ENCODE measurements around the gene E2F4.

The E2F4 gene

DNA sequence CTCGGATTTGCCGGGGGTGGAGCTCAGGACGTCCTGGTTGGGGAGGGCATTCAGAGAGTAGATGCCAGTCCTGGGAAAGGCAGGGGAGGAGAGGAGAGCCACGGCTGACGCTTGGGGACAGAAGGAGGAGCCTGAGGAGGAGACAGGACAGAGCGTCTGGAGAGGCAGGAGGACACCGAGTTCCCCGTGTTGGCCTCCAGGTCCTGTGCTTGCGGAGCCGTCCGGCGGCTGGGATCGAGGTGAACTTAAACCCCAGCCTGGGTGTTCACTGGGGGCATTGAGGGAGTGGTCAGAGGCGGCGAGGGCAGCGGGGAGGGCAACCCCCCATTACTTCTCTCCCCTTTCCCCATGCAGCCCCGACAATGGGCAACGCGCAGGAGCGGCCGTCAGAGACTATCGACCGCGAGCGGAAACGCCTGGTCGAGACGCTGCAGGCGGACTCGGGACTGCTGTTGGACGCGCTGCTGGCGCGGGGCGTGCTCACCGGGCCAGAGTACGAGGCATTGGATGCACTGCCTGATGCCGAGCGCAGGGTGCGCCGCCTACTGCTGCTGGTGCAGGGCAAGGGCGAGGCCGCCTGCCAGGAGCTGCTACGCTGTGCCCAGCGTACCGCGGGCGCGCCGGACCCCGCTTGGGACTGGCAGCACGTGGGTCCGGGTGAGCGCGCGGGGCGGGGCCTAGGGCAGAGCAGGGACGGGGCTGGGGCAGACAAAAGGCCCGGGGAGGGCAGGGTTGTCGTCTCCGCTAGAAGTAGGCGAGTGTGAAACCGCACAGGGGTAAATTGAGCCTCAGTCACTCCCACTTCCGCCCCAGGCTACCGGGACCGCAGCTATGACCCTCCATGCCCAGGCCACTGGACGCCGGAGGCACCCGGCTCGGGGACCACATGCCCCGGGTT is 17.9 kb upstream of the E2F4 start:
- peak; percentile 59 for DNase-seq (ENCODE audit: low spot score)

DNA sequence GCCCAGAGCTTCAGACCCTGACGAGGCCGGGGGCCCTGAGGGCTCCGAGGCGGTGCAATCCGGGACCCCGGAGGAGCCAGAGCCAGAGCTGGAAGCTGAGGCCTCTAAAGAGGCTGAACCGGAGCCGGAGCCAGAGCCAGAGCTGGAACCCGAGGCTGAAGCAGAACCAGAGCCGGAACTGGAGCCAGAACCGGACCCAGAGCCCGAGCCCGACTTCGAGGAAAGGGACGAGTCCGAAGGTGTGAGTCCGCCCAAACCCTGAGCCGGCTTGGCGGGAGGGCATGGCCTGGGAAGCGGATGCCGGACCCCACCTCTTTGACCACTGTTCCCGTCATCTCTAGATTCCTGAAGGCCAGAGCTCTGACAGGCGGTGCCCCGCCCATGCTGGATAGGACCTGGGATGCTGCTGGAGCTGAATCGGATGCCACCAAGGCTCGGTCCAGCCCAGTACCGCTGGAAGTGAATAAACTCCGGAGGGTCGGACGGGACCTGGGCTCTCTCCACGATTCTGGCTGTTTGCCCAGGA is 17.2 kb upstream of the E2F4 start:
- no peak for DNase-seq (ENCODE audit: low spot score)

DNA sequence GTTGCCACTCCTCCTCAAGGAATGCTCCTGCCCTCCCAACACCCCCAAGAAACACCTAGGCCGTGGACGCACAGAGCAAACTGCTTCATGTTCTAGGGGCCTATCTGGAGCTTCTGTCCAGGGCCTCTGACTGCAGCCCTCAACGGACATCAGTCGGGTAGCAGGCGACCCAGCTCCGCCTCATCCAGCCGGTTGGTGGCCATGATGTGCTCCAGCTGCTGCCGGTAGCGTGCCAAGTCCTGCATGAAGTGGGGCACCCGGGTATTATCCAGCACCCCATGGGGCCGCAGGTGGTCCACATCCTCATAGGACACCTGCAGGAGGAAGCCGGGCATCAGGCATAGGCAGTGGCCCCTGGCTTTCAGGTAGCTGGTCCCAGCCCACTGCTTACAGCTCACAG is 15.3 kb upstream of the E2F4 start:
- no peak for DNase-seq (ENCODE audit: low spot score)

DNA sequence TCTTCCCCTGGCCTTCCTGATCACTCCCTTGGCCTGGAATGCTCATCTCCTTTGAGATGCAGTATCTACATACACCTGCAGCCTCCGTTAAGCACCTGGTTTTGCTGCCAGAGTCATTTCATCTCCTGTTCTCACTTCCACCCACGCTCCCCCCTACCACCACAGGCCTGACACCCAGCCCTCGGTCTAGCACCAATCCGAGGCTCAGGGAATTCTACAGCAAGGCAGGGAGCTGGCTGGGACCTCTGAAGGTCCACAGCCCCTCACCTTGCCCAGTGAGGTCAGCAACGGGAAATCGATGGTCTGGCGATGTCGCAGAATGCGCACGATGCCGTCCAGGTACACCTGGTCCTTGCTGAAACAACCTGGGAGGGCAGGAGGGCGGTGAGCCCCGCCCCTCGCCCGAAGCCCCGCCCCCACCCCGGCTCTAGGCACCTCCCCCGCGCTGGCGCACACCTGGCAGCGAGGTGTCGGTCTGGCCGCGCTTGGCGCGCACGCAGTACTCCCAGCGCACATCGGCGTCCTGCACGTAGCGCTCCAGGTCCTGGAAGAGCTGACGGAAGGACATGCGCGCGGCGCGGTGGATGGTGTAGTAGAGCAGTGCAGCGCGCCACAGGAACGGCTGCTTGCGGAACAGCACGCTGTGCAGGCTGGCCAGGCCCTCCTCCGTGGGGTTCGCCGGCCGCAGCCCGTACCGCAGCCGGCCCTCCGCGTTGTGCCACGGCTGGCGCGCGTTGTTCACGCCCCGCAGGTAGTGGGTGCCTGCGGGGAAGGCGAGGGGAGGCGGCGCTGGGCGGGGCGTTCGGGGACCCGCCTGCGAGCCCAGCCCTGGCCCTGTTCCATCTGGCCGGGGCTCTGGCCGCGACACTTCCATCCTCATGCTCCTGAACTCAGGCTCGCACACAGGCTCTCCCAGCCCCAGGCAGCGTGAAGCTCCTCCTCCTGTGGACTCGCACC is 13.9 kb upstream of the E2F4 start:
- DNase-seq (ENCODE audit: low spot score), result peak; percentile 64

DNA sequence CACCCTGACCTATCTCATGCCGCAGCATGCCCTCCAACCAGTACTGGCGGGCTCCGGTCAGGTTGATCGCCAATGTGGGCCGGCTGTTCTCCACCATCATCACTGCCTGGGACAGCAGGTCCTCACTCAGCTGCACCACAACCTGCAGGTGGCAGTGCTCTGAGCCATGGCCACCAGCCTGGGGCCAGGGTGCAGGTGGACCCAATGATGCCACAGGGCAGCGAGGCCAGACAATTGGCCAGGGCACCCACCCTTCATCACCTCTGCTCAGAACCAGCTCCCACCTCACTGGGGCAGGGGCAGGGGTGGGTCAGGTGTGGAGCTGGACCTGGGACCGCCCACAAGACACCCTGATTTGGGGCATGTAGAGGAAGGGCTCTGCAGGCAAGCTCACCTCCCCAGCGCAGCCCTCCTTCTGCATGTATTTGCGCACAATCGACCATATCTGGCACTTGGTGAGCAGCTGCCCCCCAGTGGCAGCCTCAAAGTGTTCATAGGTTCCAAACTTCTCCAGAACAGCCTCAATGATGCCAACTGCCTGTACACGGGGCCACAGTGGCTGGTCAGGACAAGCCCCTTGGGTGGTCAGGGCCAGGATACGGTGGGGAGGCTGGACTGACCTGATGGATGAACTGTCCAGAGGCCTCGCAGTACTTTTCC is 12.4 kb upstream of the E2F4 start:
- no peak for DNase-seq (ENCODE audit: low spot score)

DNA sequence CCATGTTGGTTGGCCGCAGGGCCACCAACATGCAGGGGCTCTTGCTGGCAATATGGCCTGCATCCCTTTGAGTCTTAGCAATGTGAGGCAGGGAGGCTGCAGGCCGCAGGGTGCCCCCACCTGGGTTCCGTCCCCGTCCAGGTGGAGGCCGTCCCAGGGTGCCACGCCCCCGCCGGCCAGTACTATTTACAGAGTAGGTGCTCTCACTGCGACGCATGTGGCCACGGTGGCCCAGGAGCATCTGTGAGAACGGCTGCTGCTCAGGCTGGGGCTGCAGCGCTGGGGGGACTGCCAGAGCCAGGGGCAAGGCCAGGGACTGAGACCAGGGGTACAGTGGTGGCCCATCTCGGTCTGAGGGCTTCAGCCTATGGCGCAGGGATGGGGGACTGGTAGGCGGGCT is 11.8 kb upstream of the E2F4 start:
- DNase-seq (ENCODE audit: low spot score), result no peak

DNA sequence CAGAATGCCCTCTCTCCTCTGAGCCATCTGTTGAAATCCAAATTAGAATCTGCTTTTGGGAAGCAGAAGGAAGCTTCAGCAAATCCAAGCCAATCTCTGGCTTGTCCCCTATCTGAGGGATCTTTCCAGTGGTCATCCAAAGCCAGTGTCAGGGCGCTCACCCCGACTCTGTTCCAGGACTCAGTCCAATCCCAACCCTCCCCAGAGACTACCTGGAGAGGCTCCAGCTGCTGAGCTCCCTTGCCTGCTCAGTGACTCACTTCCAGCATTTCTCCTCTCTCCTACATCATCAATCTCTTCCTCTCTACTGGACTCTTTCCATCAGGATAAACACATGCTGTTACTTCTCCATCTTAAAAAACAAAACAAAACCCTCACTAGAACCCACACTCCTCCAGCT is 10.6 kb upstream of the E2F4 start:
- DNase-seq (ENCODE audit: low spot score), result no peak

DNA sequence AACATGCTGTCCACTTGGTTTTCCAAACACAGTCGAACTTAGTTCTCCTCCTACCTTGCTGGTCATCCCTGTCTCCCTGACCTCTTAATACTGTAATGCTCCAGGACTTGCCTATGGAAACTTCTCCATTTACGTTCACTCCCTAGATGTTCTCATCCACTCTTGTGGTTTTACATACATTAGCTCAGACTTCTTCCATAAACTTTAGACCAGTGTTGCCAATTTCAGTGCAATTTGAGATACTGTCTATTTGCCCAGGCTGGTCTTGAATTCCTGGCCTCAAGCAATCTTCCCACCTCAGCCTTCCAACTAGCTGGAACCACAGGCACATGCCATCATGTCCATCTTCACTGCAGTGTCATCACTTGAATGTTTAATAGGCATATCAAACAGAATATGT is 9.7 kb upstream of the E2F4 start:
- DNase-seq (ENCODE audit: low spot score), result no peak

DNA sequence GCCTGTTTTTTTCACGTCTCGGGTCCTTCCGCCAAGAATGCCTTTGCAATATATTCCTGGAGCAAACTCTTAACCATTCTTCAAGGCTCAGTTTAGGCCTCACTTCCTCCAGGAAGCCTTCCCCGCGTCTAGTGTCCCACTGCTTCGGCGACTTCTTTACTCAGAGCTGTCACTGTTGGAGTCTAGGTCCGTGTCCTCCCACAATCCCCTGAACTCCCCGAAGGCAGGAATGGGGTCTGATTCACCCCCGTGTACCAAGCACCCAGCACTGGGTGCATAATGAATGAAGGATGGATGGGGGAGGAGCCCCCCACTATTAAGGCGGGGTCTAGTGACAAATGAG is 8.7 kb upstream of the E2F4 start:
- DNase-seq (ENCODE audit: low spot score), result no peak

DNA sequence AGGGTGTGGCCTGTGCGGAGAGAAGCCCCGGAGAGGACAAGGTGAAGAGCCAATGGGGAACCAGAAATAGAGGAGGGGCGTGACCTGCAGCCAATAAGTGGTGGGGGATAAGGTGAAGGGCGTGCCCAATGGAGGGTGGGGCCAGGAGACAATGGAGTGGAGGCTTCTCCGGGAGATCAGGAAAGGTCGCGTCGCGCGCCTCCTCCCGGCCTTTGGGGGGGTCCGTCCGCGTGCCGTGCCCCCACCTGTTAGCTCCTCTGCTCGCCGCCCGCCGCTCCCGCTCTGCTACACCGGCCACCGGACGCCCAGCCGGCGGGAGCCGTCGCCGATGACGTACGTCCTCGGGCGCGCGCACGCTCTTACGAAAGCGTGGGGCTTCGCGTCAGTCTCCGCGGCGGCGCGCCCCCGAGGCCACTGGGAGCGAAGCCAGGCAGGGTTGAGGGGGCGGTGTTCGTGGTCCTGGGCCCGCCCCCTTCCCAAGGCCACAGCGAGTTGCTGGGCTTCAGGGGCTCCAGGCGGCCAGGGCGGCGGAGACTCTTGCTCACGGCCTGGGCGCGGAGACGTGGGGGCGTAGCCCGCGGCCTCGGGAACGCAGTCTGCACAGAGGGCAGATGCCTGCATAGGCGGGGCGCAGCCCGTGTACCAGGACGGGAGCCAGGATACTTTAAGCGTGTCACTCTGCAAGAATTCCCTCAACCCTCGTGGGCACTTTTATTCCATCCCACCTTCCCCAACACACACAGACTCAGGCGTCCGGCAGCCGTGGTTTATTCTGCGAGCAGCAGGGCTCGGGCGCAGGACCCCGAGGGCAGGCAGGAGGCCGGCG is 8.1 kb upstream of the E2F4 start, which contains the start of gene MATCAP1:
MATCAP1 (minus strand) TSS at position 337 of the 826 bp plus-strand sequence. CDS start 3,353 bp downstream, outside the sequence.
- DNase-seq (ENCODE audit: low spot score), result peak; percentile 96

DNA sequence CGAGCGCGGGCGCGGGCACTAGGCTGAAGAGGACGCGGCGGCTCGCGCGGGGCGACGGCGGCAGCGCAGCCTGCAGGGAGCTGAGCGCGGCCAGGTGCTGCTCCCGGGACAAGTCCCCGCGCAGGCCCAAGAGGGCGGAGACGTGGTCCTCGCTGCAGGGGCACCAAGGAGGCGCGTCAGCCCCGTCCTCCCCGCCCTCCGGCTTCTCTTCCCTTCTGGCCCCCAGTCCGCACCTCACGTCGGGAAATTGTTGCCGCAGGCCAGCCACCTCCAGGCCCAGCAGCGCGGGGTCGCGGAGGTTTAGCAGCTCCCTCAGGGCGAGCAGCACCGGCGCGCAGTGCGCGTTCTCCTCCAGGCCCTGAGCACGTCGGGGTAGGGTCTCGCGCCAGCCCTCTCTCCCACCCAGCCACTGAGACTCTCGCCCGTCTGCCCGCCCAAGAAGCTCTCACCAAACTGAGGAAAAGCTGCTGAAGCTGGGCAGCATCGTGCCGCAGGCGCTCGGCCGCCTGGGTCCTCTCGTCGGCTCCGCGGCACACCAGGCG is 7.4 kb upstream of the E2F4 start:
- no peak for DNase-seq (ENCODE audit: low spot score)

DNA sequence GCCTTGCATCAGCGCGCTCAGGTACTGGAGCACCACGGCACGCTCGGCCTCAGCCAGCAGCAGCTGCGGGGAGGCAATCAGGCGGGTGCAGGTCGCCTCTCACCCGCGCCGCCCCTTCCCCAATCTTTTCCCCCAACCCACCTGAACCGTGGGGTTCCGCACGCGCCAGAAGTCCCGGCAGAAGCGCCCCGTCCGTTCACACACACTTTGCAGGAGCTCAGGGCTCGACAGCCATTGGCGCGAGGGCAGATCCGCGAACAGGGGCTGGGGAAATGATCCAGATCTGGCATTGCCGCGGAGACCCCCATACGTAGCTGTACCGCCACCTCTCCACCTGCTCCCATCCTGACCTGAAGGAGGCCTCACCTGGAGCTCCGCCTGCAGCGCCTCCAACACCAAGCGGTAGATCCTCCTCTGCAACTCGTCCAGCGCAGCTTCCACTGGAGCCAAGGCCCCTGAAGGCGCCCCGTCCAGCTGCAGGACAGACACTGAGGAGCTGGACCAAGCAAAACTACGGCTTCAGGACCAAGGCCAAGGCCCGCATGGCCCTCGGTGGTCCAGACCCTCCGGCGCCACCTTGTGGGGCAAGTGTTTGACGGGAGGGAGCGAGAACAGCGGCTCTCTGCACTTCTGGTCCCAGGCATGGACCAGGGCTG is 6.8 kb upstream of the E2F4 start:
- peak; percentile 77 for DNase-seq (ENCODE audit: low spot score)

DNA sequence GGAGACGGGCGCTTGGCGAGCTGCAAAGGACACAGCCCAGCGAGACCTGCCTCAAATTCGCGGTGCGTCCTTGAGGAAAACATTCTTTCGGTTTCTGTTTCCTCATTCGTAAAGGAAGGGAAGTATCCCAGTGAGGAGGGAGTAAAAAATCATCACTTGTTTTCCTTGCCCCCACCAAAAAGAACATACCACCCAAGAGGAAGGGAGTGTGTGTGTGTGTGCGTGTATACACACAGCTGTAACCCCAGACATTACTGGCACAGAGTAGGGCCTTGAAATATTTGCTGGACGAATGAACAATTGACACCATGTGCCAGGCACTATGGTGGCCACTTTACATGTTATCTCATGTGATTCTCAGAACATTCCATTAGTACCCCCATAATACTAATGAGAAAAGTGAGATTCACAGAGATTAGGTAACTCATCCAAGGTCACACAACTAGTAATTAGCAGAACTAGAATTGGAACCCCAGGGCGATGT is 6.3 kb upstream of the E2F4 start:
- DNase-seq (ENCODE audit: low spot score), result no peak

DNA sequence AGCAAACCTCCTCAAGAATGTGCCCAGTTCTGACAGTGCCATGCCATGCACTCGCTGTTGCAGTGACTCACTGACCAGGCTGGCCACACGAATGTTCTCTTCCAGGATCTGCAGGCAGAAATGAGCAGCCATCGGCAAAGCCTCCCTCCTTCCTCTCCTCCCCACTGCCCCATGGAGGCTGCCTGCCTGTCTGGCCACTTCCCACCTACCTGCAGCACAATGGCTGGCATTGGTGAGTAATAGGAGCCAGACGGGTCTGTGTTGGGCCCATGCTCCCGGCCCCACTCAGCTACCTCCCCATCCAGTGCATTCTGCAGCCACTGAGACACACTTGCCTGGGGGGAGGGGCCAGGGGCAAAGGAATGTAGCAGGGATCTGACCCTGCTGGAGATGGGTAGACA is 5.4 kb upstream of the E2F4 start:
- DNase-seq (ENCODE audit: low spot score), result no peak

DNA sequence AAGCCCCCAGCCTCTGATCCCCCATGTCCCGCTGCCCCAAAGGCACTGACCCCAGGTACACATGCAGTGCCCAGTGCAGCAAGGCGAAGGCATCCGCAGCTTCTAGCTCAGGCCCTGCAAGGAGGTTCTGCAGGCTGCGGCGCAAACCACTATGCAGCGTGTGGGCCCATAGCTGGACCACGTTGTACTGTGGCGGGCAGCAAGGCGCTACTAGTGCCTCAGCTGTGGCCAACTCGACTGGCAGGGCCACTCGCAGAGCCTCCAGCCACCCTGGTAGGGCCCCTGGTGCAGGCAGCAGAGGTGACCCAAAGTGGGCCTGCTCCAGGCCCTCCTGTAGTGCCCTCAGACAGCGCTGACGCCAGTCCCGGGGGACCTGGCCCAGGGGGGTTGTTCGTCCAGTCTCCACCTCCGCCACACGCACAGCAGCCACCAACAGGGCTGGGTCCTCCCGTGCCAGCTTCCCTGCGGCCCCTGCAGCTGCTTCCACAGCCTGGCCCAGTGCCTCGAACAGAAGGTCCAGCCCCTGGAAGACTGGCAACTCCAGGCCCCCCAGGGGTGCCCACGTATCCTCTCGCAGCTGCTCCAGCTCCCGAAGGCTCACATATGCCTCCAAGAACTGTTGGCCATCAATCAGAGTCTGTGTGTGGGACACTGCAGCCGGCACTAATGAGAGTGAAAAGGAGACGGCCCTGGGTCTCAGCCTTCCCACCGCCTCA is 4.6 kb upstream of the E2F4 start:
- DNase-seq (ENCODE audit: low spot score), result no peak

DNA sequence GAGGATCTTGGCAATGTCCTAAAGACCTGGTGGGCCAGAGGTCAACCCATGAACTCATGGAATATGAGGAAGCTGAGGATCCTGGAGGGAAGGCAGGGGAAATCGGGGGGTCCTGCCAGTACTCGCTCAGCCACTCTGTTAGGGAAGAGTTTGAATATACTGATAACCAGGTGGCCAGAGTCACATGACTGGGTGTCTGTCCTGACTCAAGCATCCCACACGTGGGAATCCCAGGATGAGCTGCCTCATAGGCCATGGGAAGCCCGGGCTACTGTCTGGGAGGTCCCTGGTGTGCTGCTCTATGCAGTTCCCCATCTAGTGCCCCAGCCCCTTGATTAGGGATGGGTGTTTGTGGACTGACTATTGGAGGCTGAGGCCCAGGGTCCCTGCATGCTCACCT is 3.6 kb upstream of the E2F4 start:
- no peak for DNase-seq (ENCODE audit: low spot score)

DNA sequence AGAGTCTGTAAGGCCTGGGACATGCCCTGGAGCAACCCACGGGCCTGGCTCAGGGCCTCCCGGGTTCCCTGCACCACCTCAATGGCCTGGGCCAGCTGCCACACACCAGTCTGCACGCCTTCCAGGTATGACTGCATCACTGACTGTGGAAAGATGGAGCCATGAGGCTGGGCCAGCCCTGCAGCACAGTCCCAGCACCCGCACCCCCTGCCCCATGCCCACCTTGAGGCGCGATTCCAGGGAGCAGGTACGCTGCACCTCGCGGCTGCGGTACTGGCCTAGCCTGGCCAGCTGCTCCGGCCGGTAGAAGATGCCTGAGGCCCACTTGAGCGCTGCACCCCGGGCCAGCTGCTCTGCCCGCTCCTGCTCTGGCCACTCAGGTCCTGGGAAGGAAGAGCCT is 3.2 kb upstream of the E2F4 start:
- no peak for DNase-seq (ENCODE audit: low spot score)

DNA sequence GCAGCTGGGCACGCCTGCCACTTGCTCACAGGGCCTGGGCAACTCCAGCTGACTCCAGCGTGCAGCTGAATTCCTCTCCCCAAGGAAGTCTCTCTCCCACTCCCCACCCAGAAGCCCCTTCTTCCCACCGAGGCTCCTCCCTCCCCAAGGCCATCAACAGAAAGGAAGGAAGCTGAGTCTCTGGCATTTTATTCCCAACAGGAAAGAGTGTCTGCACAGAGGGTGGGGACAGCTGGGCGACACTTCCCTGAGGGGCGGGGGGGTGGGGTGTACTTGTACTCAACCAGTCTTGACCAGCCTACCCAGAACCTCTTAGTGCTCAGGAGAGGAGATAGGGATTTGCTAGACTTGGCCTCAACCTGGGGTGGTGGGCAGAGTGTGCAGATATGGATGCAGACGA is 1.9 kb upstream of the E2F4 start, which contains the start of gene EXOC3L1:
EXOC3L1 (minus strand) TSS at position 96 of the 400 bp plus-strand sequence. CDS start 460 bp downstream, outside the sequence.
- no peak for DNase-seq (ENCODE audit: low spot score)

Measured in CD4-positive, alpha-beta T cell treated with Interleukin-6 at 100 ng/mL for 8 hours (primary cell).